Epidermal melanocyte (primary cell): ENCODE measurements around the gene CHMP1B.

Experiments
- DNase-seq: peaks from one replicate; pipeline ENCODE4 v3.0.0; 2011; ENCODE audit warnings: low spot score; ENCODE audit not compliant: insufficient read length

The CHMP1B gene, protein sequence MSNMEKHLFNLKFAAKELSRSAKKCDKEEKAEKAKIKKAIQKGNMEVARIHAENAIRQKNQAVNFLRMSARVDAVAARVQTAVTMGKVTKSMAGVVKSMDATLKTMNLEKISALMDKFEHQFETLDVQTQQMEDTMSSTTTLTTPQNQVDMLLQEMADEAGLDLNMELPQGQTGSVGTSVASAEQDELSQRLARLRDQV

DNA sequence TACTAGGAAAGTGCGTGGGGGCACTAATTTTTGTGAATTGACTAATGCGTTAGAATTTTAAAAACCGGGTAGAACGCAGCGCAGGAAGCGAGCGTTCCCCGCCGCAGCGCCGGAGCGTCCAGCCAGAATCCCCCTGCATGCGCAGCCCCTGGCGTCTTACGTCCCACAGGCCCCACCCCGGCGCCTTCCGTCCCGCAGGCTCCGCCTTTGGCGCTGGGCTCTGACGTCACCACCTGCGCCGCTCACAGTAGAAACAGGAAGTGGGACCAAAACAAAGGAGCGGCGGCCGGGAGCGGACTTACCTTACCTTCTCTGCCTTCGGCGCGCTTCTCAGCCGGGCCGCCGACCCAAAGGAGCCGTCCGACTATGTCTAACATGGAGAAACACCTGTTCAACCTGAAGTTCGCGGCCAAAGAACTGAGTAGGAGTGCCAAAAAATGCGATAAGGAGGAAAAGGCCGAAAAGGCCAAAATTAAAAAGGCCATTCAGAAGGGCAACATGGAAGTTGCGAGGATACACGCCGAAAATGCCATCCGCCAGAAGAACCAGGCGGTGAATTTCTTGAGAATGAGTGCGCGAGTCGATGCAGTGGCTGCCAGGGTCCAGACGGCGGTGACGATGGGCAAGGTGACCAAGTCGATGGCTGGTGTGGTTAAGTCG, at the start of gene CHMP1B:
Gene CHMP1B (plus strand): TSS at position 268 of the 660 bp plus-strand sequence. CDS start 99 bp downstream, at position 367.
- DNase-seq, result peak; percentile 87

DNA sequence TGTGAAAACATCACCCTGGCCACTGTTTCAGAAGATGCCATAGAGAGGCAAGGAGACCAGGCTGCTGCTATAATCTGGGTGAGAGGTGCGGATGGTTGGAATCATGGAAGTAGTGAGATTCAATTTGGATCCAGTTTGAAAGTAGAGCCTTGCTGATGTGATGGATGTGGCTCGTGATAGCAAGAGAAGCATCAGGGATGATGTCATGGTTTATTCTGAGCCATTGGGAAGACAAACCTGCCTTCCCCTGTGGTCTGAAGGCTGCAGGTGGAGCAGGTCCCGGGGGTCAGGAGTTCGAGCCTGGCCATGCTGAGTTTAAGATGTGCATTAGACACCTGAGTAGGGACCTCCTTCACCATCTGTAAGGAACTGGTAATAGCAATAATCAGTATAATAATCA, 49.6 kb upstream of the CHMP1B start:
- DNase-seq, result no peak

DNA sequence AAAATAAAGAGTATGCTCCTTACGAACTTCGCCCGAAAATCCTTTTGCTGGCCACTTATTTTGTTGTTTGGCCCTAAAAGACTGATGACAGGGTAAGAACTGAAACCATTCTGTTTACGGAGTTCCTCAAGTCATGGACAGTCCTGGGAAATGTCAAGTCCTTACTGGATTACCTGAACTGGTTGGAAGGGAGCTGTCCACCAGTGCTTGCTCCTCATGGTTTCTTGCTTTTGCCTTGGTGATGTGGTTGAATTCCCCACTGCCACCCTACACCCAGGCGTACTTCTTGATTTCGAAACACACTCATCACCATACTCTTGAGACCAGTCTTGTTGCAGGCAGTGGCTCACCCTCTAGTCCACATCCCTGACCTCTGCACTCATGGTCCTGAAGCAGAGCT, 49.1 kb upstream of the CHMP1B start:
- DNase-seq, result no peak

DNA sequence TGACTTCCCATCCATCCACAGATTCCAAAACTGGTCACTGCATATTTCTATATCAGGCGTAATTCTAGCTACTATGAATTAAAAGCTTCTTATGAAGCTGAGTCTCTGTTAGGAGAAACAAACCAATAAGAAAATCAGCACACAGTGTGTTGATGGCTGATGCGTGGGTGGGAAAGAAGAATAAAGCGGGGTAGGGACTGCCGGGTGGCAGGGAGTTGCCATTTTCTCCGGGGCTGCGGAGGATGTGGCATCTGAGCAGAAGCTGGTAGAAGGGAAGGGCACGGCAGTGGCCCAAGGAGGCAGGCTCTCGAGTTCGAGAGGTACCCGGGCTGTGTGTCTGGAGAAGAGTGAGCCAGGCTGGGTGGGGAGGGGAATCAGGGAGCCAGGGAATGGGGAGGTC, 48.6 kb upstream of the CHMP1B start:
- DNase-seq, result no peak

DNA sequence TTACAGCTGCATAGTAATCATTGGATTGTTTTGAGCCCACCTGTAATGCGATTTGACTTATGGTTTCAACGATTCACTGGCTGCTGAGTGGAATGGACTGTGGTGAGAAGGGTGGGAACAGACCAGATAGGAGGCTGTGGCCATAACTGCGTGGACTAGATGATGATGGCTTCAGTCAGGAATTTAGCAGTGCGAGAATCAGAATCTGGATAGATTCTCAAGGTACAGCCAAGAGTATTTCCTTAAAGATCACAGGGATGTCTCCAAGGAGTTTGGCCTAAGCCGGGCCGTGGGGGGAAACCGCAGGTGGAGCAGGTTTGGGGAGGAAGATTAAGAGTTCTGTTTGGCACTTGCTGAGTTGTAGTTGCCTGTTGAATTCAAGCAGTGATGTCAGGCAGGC, 44.0 kb upstream of the CHMP1B start:
- DNase-seq, result no peak

DNA sequence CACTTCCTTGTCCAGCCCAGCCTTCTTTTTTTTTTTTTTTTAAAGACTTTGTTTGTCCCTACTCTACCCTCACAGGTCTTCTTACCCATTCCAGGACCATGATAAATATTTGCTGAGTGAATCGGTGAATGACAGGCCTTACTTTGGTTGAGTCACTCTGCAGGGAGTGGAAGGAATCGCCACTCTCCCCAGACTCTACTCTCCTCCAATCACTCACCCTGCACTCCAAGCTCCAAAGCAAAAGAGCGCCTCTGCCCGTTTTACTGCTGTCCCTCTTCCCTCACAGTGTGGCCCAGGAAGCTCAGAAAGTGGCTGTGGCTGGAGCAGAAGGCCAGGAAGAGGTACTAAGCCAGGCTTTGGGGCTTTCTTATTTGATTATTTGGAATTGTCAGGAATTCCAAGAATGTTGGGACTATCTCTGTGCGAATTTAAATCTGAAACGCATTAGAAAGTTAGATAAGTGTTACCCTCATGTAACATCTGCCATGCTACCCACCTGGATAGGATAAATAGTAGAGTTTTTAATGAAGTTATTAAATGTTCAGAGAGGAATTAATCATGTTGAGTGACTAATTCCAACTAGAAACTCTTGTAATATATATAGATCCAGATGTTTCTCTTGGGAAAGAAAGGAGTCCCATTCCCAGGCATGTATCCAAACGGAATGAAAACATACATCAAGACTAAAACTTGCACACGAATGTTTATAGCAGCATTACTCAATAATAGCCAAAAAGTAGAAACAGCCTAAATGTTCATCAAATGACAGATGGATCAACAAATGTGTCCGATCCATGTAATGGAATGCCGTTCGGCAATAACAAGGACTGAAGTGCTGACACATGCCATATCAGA, 43.0 kb upstream of the CHMP1B start:
- no peak for DNase-seq

DNA sequence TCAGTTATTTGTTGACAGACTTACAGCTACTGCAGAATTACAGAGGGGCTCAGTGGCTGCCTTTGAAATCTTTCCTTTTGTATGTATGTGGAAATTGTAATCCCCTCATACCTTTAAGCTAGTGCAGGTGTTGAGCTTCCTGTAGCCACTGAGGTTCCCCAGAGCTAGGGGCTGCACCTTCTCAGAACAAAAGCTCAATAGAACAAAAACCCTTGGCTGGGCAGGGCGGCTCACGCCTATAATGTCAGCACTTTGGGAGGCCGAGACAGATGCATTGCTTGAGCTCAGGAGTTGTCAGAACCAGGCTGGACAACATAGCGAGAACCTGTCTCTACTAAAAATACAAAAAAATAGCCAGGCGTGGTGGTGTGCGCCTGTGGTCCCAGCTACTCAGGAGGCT, 41.3 kb upstream of the CHMP1B start:
- DNase-seq, result no peak

DNA sequence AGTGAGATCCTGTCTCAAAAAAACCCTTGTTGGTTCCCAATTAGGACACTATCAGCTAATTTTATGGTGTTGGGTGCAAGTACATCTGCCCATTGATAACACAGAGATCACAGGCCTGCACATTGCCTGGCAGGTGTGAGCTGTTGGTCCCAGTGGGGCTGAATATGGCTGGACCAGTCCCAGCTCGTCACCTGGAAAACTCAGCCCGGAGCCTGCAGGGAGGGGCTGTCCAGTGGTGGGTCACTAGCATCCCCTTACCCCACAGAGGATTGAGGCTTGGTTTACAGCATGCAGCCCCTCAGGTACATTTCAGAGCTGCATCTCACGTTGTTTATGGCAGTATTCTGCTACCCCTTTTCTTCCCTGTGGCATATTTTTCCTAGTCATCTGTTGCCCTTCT, 40.8 kb upstream of the CHMP1B start:
- no peak for DNase-seq

DNA sequence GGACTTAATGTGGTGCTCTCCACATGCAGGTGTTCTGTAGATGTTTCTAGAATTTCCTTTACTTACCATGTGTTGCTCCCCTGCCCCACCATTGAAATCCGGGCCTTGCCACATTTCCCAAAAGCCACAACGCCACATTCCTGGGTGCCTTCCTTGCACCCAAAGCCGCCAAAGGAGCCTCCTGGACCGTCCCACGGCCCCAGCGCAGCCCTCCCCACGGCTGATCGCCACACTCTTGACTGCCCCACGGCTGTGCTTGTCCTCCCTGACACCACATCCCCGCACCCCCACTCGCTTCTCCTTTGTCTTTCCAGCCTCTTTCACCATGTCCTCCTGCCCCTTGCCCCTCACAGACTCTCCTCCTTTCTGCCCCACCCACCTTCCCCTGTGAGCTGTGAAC, 40.2 kb upstream of the CHMP1B start:
- DNase-seq, result no peak

DNA sequence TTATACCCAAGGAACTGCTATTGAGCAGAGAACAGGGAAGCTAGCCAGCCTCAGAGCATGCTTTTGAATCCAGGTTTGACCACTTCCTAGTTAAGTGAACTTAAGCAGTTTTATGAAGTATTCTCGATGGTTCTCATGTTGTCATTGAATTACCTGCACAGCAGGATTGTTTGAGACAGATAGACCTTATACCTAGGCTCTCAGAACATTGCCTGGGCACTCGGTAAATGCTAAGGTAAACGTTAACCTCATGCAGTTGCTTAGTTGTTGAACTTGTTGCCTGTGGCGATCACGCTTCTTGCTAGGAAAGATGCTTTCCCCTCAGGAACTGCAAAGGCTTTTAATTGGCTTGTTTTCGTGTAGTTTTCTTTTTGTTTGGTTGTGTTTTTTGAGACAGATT, 34.0 kb upstream of the CHMP1B start:
- no peak for DNase-seq

DNA sequence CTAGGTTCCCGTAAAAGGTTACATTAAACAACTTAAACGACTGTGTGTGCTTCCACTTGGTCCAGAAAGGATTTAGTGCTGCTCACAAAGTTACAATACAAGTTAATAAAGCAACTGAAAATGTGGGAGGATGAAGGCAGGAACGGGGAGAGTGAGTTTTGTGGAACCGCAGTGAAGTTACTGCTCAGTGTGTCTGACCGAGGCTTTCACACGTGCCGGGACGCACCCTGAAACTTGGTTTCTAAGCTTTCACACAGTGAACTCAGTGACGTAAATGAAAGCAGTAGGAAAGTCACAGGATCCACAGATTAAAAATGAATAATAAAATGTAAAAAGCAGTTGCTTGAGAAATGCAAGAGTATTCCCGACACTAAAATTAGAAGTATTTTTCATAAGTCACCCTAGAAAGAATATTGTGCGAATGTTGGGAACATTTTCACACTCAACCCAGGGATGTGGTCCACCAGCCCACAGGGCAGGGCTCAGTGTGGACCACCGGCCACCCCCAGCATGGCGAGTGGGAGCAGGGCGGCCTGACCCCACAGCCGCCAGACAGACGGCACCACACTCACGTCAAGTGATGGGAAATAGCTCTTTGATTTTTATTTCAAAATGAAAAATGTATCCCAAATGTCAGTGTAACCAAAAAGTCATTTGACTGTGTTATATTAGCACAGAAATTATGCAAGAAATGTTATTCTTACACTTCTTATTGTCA, 32.6 kb upstream of the CHMP1B start:
- DNase-seq, result no peak

DNA sequence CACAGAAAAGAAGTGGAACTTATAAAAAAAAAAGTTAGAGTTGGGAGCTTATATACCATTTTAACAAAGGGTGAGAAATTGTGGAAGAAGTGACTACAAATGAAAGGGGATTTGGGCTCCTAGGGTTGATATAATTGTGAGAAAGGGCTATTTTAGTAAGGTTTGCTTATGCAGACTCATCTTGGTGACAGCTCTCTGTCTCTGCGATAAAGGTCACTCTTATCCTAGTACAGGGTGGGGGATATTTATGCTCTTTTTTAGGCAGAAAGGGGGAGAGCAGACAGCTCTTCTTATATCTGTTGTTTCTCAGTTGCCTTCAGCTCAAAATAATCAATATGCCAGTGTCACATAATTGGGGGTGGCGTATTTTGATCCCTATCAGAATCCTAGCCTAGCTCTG, 31.3 kb upstream of the CHMP1B start:
- DNase-seq, result no peak

DNA sequence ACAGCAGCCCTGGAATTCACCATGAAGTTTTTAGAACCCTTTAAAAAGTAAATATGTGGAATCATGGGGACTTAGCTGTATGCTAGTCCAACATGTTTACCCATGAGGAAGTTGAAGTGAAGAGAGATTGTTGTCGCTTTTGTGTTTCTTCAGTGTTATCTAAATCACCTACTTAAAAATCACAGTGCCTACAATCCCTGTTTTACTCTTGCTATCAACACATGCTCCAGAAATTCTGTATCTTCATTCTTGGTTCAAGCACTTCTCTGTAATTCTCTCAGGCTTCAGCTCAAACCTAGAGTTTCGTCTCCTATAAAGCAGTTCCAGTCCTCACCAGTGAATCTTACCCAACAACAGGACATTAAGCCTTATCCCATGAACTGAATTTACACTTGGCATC, 30.5 kb upstream of the CHMP1B start:
- DNase-seq, result no peak

DNA sequence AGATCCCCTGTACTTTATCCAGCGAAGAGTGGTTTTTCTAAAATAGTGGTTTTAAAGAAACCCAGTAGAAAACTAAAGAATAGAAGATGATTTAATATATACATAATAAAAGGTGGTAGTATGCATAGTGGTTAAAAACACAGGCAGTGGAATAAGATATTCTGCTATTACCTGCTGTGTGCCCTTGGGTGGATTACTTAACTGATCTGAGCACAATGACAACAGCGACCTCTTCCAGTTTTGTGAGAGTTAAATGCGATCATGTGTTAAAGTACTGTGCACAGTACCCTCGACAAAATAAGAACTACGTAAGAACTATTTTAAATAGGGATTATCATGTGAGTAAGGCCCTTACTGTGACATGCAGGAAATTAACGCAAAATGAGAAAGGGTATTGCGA, 30.0 kb upstream of the CHMP1B start:
- no peak for DNase-seq

DNA sequence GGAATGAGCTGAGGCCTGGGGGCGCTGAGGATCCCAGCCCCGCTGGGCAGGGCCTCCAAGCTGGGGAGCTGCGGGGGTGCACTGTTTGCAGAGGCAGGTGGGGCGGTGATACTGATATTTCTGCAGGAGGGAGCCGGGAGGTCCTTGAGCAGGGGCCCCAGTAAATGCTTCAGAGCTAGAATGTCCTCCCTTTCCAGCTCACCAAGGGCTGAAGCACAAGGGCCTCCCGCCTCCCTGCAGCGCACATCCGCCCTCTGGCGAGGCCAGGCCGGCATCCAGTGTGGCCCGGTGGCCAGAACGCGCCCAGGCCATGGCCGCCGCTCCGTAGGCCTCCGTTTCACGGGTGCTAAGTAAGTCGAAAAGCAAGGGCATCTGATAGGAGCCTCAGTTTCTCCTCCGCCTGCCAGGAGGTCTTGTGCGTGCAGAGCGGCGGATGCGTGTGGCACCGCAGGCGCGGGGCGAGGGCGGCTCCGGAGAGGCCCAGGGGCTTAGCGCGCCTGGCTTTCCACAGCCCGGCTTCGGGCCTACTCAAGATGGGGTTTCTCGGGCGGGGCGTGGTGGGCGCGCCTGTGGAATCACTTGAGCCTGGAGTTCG, 29.5 kb upstream of the CHMP1B start:
- DNase-seq, result no peak

DNA sequence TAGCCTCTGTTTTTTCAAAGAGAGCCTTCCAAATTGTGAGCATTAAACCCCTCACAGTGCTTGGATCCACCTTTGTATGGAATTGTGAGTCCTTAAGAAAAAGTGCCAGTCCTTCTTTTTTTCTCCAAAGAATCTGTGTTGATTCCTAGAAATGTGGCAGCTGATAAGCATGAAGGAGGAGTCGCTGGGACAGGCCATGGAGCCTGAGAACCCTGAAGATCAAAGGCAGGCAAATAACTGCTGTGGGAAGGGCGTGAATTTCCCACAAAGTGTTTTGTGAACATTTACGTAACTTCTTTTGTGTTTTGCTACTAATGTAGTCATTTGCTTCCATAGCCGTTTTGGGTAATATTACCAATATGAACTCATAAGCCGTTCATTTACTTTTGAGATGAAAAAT, 27.7 kb upstream of the CHMP1B start:
- no peak for DNase-seq

DNA sequence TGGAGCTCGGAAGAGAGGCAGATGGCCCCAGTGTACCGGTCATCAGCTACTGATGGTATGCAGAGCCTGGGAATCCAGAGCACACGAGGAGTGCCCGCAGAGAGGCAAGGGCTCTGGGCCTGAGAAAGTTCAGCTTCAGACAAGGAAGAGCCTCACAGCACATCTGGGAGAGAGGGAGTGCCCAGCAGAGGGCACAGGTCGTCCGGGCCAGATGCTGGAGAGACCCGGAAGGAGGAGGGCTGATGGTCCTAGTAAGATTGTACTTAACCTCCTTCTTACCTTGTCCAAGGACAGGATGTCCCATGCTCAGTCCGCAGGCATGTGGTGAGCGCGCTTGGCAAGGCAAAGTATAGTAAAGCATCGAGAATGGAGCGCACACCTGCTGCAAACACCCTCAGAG, 24.4 kb upstream of the CHMP1B start:
- no peak for DNase-seq

DNA sequence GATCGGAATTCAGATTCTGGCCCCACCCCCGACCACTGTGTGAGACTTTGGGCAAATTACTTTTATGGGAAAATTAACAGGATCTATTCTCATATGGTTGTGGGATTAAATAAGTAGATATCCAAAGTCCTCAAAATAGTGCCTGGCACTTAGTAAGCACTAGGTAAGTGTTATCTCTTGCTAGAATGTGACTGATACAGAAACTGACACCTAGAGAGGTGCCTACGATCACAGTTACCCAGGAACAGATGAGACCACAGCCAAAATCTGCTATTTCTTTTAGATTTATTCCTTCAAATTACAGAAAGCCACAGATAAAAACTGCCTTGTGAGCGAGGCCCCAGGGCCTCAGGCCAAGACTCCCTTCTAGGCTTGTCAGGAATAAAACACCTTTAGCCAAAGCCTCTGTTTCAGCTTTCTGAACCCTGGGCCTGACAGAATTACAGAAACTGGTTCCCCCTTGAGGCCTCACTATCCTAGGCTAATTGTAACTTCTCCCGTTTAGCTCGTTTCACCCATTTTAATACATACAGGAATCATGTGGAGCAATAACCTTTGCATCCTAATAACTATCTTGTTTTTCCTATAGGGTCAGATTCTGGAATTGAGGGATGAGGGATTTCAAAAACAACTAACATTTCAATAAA, 22.3 kb upstream of the CHMP1B start:
- DNase-seq, result no peak

DNA sequence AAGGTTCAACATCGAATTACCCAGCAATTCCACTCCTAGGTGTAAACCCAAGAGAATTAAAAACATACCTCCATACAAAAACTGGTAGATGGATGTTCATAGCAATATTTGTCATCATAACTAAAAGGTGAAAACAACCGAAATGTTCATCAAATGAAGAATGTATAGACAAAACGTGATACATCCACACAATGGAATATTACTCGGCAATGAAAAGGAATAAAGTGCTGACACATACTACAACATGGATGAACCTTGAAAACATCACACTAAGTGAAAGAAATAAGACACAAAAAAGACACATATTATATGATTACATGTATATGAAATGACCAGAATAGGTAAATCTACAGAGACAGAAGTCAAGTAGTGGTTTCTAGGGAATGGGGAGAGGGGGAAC, 20.6 kb upstream of the CHMP1B start:
- no peak for DNase-seq

DNA sequence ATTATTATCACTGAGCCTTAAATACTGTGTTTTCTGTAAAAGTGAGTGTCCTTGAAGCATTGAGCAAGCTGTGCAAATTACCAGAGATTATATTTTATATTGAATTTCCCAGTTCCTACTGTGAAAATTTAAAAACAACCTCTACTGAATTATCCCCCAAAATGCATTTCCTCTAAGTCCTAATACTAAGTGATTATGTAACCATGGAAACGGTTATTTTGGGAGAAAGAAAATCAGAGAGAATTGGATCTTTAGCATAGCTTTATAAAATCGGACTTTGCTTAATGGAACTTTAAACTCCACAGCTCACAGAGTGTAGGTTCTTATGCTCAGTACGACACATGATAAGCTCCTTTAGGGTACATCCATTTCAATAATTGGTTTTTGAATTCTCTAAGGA, 19.3 kb upstream of the CHMP1B start:
- DNase-seq, result no peak

DNA sequence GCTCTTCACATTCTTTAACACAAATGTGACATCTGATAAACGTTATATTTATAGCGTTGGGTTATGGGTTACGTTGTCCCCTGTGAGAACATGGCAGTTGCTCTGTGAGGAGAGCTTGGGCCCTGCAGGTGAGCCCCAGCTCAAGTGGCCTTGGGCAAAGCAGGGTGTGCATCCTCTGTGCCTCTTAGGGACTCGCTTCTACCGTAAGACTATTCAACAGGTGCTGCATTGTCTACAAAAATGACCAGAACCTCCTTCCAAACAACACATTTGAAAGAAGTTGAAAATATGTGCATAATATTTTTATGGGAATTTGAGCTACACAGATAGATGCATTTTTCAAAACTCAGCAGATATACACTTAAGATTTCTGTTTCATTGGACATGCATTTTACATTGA, 16.4 kb upstream of the CHMP1B start:
- DNase-seq, result no peak
